ENCODE data around the gene NIPAL3.
A peak's percentile ranks its signal among the peaks of the same experiment; 100 is the strongest.
"Not testable (repeated sequence)": the region's sequence is repeated elsewhere in the genome, so short reads cannot be mapped to it uniquely, and the experiment has no call there.

NIPAL3 gene

GRCh38 chr1:24450316-24450715, 34.7 kb downstream of the NIPAL3 start:
- TF ChIP-seq POU2F2 (IDR thresholded peaks at IDR 0.05; ENCODE audit: low read depth, low read length) (no peak), PAX5 (IDR thresholded peaks at IDR 0.05; ENCODE audit: insufficient read depth, low read length, severe bottlenecking) (no peak), SPI1 (IDR thresholded peaks at IDR 0.05; ENCODE audit: low read depth, low read length) (no peak), POLR2AphosphoS5 (IDR thresholded peaks at IDR 0.05; ENCODE audit: low read depth, low read length) (no peak), TAF1 (IDR thresholded peaks at IDR 0.05; ENCODE audit: low read depth, low read length) (no peak), POLR2A (IDR thresholded peaks at IDR 0.05; ENCODE audit: low read depth, low read length) (no peak)
- FAIRE-seq = no peak
- no peak for DNase-seq (ENCODE audit: insufficient read length, low spot score)

GRCh38 chr1:24450857-24451397, 35.3 kb downstream of the NIPAL3 start:
- FAIRE-seq (no peak), DNase-seq (ENCODE audit: insufficient read length, low spot score) (no peak)
- TF ChIP-seq TAF1 (IDR thresholded peaks at IDR 0.05; ENCODE audit: low read depth, low read length) (no peak), POLR2A (IDR thresholded peaks at IDR 0.05; ENCODE audit: low read depth, low read length) (no peak), POLR2AphosphoS5 (IDR thresholded peaks at IDR 0.05; ENCODE audit: low read depth, low read length) (no peak), PAX5 (IDR thresholded peaks at IDR 0.05; ENCODE audit: insufficient read depth, low read length, severe bottlenecking) (no peak), POU2F2 (IDR thresholded peaks at IDR 0.05; ENCODE audit: low read depth, low read length) (no peak), SPI1 (IDR thresholded peaks at IDR 0.05; ENCODE audit: low read depth, low read length) (no peak)

GRCh38 chr1:24451746-24452145, 36.1 kb downstream of the NIPAL3 start:
- TF ChIP-seq POU2F2 (IDR thresholded peaks at IDR 0.05; ENCODE audit: low read depth, low read length) = no peak
- no peak for TF ChIP-seq SPI1 (IDR thresholded peaks at IDR 0.05; ENCODE audit: low read depth, low read length)
- TF ChIP-seq POLR2A (IDR thresholded peaks at IDR 0.05; ENCODE audit: low read depth, low read length) = no peak
- DNase-seq (ENCODE audit: insufficient read length, low spot score) (no peak), FAIRE-seq (no peak)

GRCh38 chr1:24452922-24453485, 37.4 kb downstream of the NIPAL3 start:
- TF ChIP-seq SPI1 (IDR thresholded peaks at IDR 0.05; ENCODE audit: low read depth, low read length) = no peak
- no peak for TF ChIP-seq POLR2A (IDR thresholded peaks at IDR 0.05; ENCODE audit: low read depth, low read length)
- TF ChIP-seq PAX5 (IDR thresholded peaks at IDR 0.05; ENCODE audit: insufficient read depth, low read length, severe bottlenecking) = no peak
- no peak for TF ChIP-seq TAF1 (IDR thresholded peaks at IDR 0.05; ENCODE audit: low read depth, low read length)
- TF ChIP-seq POLR2AphosphoS5 (IDR thresholded peaks at IDR 0.05; ENCODE audit: low read depth, low read length) = no peak
- no peak for TF ChIP-seq POU2F2 (IDR thresholded peaks at IDR 0.05; ENCODE audit: low read depth, low read length)
- FAIRE-seq = no peak
- DNase-seq (ENCODE audit: insufficient read length, low spot score) = no peak

DNA sequence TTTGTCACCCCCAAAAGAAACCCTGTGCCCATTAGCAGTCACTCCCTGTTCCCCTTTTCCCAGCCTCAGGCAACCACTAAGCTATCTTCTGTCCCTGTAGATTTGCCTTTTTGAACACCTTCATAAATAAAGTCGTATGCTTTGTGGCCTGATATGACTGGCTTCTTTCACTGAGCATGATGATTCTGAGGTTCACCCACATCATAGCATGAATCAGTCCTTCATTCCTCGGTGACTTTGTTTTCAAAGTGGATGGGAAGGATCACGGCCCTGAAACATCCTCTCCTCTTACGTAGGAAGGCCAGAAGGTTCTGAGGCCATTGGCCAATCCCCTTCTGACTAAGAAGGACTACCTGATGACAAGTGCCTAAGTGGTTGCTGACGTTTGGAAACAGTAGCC, 39.1 kb downstream of the NIPAL3 start:
- FAIRE-seq (no peak), DNase-seq (ENCODE audit: insufficient read length, low spot score) (no peak)
- no peak for TF ChIP-seq PAX5 (IDR thresholded peaks at IDR 0.05; ENCODE audit: insufficient read depth, low read length, severe bottlenecking)
- no peak for TF ChIP-seq POLR2AphosphoS5 (IDR thresholded peaks at IDR 0.05; ENCODE audit: low read depth, low read length)
- TF ChIP-seq SPI1 (IDR thresholded peaks at IDR 0.05; ENCODE audit: low read depth, low read length) = peak; percentile 59

- no peak for FAIRE-seq
- TF ChIP-seq PAX5 (IDR thresholded peaks at IDR 0.05; ENCODE audit: insufficient read depth, low read length, severe bottlenecking) (no peak), TAF1 (IDR thresholded peaks at IDR 0.05; ENCODE audit: low read depth, low read length) (no peak), POU2F2 (IDR thresholded peaks at IDR 0.05; ENCODE audit: low read depth, low read length) (no peak), SPI1 (IDR thresholded peaks at IDR 0.05; ENCODE audit: low read depth, low read length) (no peak), POLR2AphosphoS5 (IDR thresholded peaks at IDR 0.05; ENCODE audit: low read depth, low read length) (no peak), POLR2A (IDR thresholded peaks at IDR 0.05; ENCODE audit: low read depth, low read length) (no peak)
- DNase-seq (ENCODE audit: insufficient read length, low spot score) = no peak
Observed at GRCh38 chr1:24455272-24455671, 39.7 kb downstream of the NIPAL3 start.

GRCh38 chr1:24457866-24458265, 42.3 kb downstream of the NIPAL3 start:
- TF ChIP-seq POLR2AphosphoS5 (IDR thresholded peaks at IDR 0.05; ENCODE audit: low read depth, low read length) (no peak), SPI1 (IDR thresholded peaks at IDR 0.05; ENCODE audit: low read depth, low read length) (no peak), POU2F2 (IDR thresholded peaks at IDR 0.05; ENCODE audit: low read depth, low read length) (no peak), POLR2A (IDR thresholded peaks at IDR 0.05; ENCODE audit: low read depth, low read length) (no peak), TAF1 (IDR thresholded peaks at IDR 0.05; ENCODE audit: low read depth, low read length) (no peak), PAX5 (IDR thresholded peaks at IDR 0.05; ENCODE audit: insufficient read depth, low read length, severe bottlenecking) (no peak)
- FAIRE-seq (no peak), DNase-seq (ENCODE audit: insufficient read length, low spot score) (no peak)

- TF ChIP-seq POLR2A (IDR thresholded peaks at IDR 0.05; ENCODE audit: low read depth, low read length) = no peak
- no peak for TF ChIP-seq POU2F2 (IDR thresholded peaks at IDR 0.05; ENCODE audit: low read depth, low read length)
- TF ChIP-seq PAX5 (IDR thresholded peaks at IDR 0.05; ENCODE audit: insufficient read depth, low read length, severe bottlenecking) = no peak
- TF ChIP-seq SPI1 (IDR thresholded peaks at IDR 0.05; ENCODE audit: low read depth, low read length) = no peak
- TF ChIP-seq POLR2AphosphoS5 (IDR thresholded peaks at IDR 0.05; ENCODE audit: low read depth, low read length) = no peak
- no peak for TF ChIP-seq TAF1 (IDR thresholded peaks at IDR 0.05; ENCODE audit: low read depth, low read length)
- FAIRE-seq = no peak
- DNase-seq (ENCODE audit: insufficient read length, low spot score) = no peak
Observed at GRCh38 chr1:24459551-24460266, 44.1 kb downstream of the NIPAL3 start.

DNA sequence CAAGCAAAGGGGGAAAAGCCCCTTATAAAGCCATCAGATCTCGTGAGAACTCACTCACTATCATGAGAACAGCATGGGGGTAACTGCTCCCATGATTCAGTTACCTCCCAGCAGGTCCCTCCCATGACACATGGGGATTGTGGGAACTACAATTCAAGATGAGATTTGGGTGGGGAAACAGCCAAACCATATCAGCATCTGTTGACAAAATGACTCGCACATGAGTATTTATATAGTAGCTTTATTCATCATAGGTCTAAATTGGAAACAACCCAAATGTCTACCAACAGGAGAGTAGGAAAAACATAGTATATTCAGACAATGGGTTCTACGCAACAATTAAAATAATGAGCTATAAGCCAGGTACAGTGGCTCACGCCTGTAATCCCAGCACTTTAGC, 46.5 kb downstream of the NIPAL3 start:
- not testable (repeated sequence) for FAIRE-seq; DNase-seq (ENCODE audit: insufficient read length, low spot score)

All from GM12891 (cell line).